Esophagus muscularis mucosa (tissue), 4 donors: Measurements from ENCODE around the gene TVP23A. TPM values are rescaled to one million over a fixed set of nuclear protein-coding genes. Genes with fewer than 3 reads are reported as not detected.

Experiments used
- DNase-seq: peaks from one replicate; pipeline ENCODE4 v3.0.0-alpha.2; 2017; ENCODE audit errors: extremely low spot score
- H3K27ac ChIP-seq, 4 donors: fragments of 200-600 bp; sonication (generic); replicated peaks in 1 of 4; 1 replicate in 3 of 4; 2 replicates in 1 of 4; pipeline ENCODE4 v1.5.1; 2016 to 2019; ENCODE audit warnings: mild to moderate bottlenecking in 1 of 4
- H3K27me3 ChIP-seq, 4 donors: fragments of 200-600 bp; sonication (generic); one replicate each; pipeline versions ENCODE4 v1.5.1 to v1.6.0; 2016 to 2019
- H3K36me3 ChIP-seq, 4 donors: fragments of 200-600 bp; sonication (generic); one replicate each; pipeline ENCODE4 v1.5.1; 2016 to 2019
- H3K4me1 ChIP-seq, 4 donors: fragments of 200-600 bp; sonication (generic); one replicate each; pipeline ENCODE4 v1.5.1; 2016 to 2019
- H3K4me3 ChIP-seq, 4 donors: fragments of 200-600 bp; sonication (generic); 1 replicate in 2 of 4; 2 replicates in 2 of 4; pipeline ENCODE4 v1.5.1; 2016 to 2019; ENCODE audit warnings: mild to moderate bottlenecking in 4 of 4, moderate library complexity in 1 of 4
- H3K9me3 ChIP-seq, 4 donors: fragments of 200-600 bp; sonication (generic); 1 replicate in 3 of 4; 2 replicates in 1 of 4; pipeline ENCODE4 v1.5.1; 2016 to 2019
- CTCF ChIP-seq, 3 experiments: fragments of 200-600 bp in 2 of 3; fragments of 450-650 bp in 1 of 3; sonication (generic) in 2 of 3; IDR thresholded peaks; one replicate each; pipeline ENCODE4 v1.5.1; 2017 to 2019; ENCODE audit warnings: antibody characterized with exemption in 3 of 3, mild to moderate bottlenecking in 2 of 3, moderate library complexity in 1 of 3
- EP300 ChIP-seq: sonication (generic); formaldehyde crosslinking; IDR thresholded peaks from one replicate; pipeline ENCODE4 v1.6.1; 2017; ENCODE audit warnings: antibody characterized with exemption
- POLR2A ChIP-seq: fragments of 450-650 bp; IDR thresholded peaks from one replicate; pipeline ENCODE4 v1.6.1; 2017; ENCODE audit warnings: antibody characterized with exemption, moderate library complexity, mild to moderate bottlenecking, low read depth
- POLR2AphosphoS5 ChIP-seq, 2 donors: sonication (generic); formaldehyde crosslinking; IDR thresholded peaks; one replicate each; pipeline ENCODE4 v1.6.1; 2017; ENCODE audit warnings: antibody characterized with exemption in 2 of 2
- WGBS: methylation state at CpG from one replicate; pipeline ENCODE4 v1.1.5; 2018; 5-methylcytosine and 5-hydroxymethylcytosine counted together
- intact Hi-C: fragments of 100-400 bp; cut with DNase I; formaldehyde crosslinking; loops from one replicate; pipeline ENCODE4 v1.15.1; 2023
- total RNA-seq, 4 donors: library from RNA; depleted of rRNA; stranded (reverse); fragments of >200 nt; gene quantifications; one replicate each; pipeline versions ENCODE4 v1.1.0 to v1.2.1, GENCODE V29; 2016

TVP23A gene
- total RNA-seq, 4 donors from 2014 or later, result 0.42 to 1.2 (median 0.80) TPM; not detected in 1

GRCh38 chr16:10752843-10753523 is 65.6 kb downstream of the TVP23A start:
- Histone ChIP-seq H3K27ac (no peak overlapping the region), H3K4me1 (no peaks in the 10 kb centered on the region), H3K4me3 (no peak overlapping the region), H3K36me3 (peaks cover 40 to 99% (median 79%) of the 10 kb centered on the region in 4 donors), H3K27me3 (no peaks in the 10 kb centered on the region), H3K9me3 (no peaks in the 10 kb centered on the region)
- TF ChIP-seq POLR2A (no peak), CTCF (IDR thresholded peaks at IDR 0.05) (no peak), POLR2AphosphoS5 (IDR thresholded peaks at IDR 0.05) (peak in 1 of 2 donors; percentile 11), EP300 (no peak)
- intact Hi-C loops, result no loop called here
- 94% methylated on average over 10 of the region's 10 CpGs for WGBS
- DNase-seq, result no peak

GRCh38 chr16:10751291-10751697 is 67.3 kb downstream of the TVP23A start:
- no peaks in the 10 kb centered on the region for H3K9me3 ChIP-seq
- H3K27ac ChIP-seq, result no peak overlapping the region
- peaks cover 2 to 5% (median 4%) of the 10 kb centered on the region in 4 donors for H3K4me1 ChIP-seq
- DNase-seq, result no peak
- no peaks in the 10 kb centered on the region for H3K27me3 ChIP-seq
- peaks cover 30 to 92% (median 75%) of the 10 kb centered on the region in 4 donors for H3K36me3 ChIP-seq
- TF ChIP-seq POLR2A, result no peak
- TF ChIP-seq EP300, result no peak
- TF ChIP-seq POLR2AphosphoS5 (IDR thresholded peaks at IDR 0.05), result no peak
- no peak for TF ChIP-seq CTCF (IDR thresholded peaks at IDR 0.05)
- intact Hi-C loops, result no loop called here
- WGBS, result 79% methylated on average over 13 of the region's 13 CpGs
- no peak overlapping the region for H3K4me3 ChIP-seq

GRCh38 chr16:10750793-10751192 is 67.8 kb downstream of the TVP23A start:
- Histone ChIP-seq H3K4me1 (peaks cover 7 to 10% (median 9%) of the 10 kb centered on the region in 4 donors), H3K9me3 (no peaks in the 10 kb centered on the region), H3K36me3 (peaks cover 25 to 87% (median 71%) of the 10 kb centered on the region in 4 donors), H3K27ac (peak overlapping the region in 1 of 4 donors; percentile 3), H3K4me3 (no peak overlapping the region), H3K27me3 (no peaks in the 10 kb centered on the region)
- intact Hi-C loops, result no loop called here
- WGBS, result 90% methylated on average over 11 of the region's 11 CpGs
- TF ChIP-seq CTCF (IDR thresholded peaks at IDR 0.05), result no peak
- TF ChIP-seq POLR2A, result no peak
- TF ChIP-seq EP300, result no peak
- TF ChIP-seq POLR2AphosphoS5 (IDR thresholded peaks at IDR 0.05), result no peak
- DNase-seq, result no peak

GRCh38 chr16:10745841-10746240 is 72.8 kb downstream of the TVP23A start:
- WGBS, result 25% methylated on average over 2 of the region's 2 CpGs
- intact Hi-C loops, result loop anchor here (5.0 kb wide), 1 partner anchor 86 kb away; no protein-coding TSS in a partner anchor

More at GRCh38 chr16:10745841-10746240, 72.8 kb downstream of the TVP23A start:
- Histone ChIP-seq H3K9me3 (no peaks in the 10 kb centered on the region), H3K4me3 (no peak overlapping the region), H3K27ac (peak overlapping the region; percentile 94 to 97 (median 96)), H3K36me3 (peaks cover 23 to 40% (median 37%) of the 10 kb centered on the region in 4 donors), H3K4me1 (peaks cover 31 to 46% (median 35%) of the 10 kb centered on the region in 4 donors), H3K27me3 (no peaks in the 10 kb centered on the region)
- TF ChIP-seq CTCF (IDR thresholded peaks at IDR 0.05) (no peak), POLR2AphosphoS5 (IDR thresholded peaks at IDR 0.05) (peak; percentile 16 to 39), EP300 (no peak)
- no peak for DNase-seq
